Activated B cell treated with CpG ODN at 0.5 μM for 24 hours (primary cell): ENCODE measurements around the gene NDE1. TPM values are rescaled to one million over a fixed set of nuclear protein-coding genes. Genes with fewer than 3 reads are reported as not detected.

Experiments used
- ATAC-seq: fragments of 200-7000 bp; cut with Tn5 transposase; one replicate; pipeline ENCODE4 v1.10.0; 2021; ENCODE audit warnings: low read depth, mild to moderate bottlenecking, moderate library complexity
- CTCF ChIA-PET: fragments of 350-600 bp; sonication (Branson Sonifier 250); formaldehyde crosslinking; loops from one replicate; lab custom pipeline; 2021; ENCODE audit warnings: antibody characterized with exemption; lab: Charles Lee
- POLR2A ChIA-PET: fragments of 350-600 bp; sonication (Branson Sonifier 250); formaldehyde crosslinking; loops from one replicate; lab custom pipeline; 2021; ENCODE audit warnings: antibody characterized with exemption; lab: Charles Lee
- DNase-seq: peaks from one replicate; pipeline ENCODE4 v3.0.0; 2022
- H3K27ac Mint-ChIP-seq: one replicate; pipeline ENCODE4 v1.8.0; 2020; ENCODE audit warnings: mixed read lengths
- H3K27me3 Mint-ChIP-seq: one replicate; pipeline ENCODE4 v1.8.0; 2021; ENCODE audit warnings: mixed read lengths
- H3K36me3 Mint-ChIP-seq: one replicate; pipeline ENCODE4 v1.8.0; 2021; ENCODE audit warnings: low read depth, mixed read lengths
- H3K4me1 Mint-ChIP-seq: one replicate; pipeline ENCODE4 v1.8.0; 2021; ENCODE audit warnings: mixed read lengths
- H3K4me3 Mint-ChIP-seq: one replicate; pipeline ENCODE4 v1.8.0; 2020; ENCODE audit warnings: mild to moderate bottlenecking, mixed read lengths
- H3K9me3 Mint-ChIP-seq: one replicate; pipeline ENCODE4 v1.8.0; 2020; ENCODE audit warnings: mixed read lengths
- intact Hi-C: fragments of 100-400 bp; cut with micrococcal nuclease; formaldehyde crosslinking; loops from one replicate; pipeline ENCODE4 v1.15.1; 2024
- total RNA-seq: library from RNA; stranded (reverse); gene quantifications from 2 replicates; pipeline ENCODE4 v1.2.3, GENCODE V29; 2022
- TF ChIP-seq, protein P1 (sequence below): fragments of 200-600 bp; IDR thresholded peaks from one replicate; pipeline ENCODE4 v1.8.0; 2022; ENCODE audit warnings: antibody characterized with exemption, mild to moderate bottlenecking

NDE1 gene
- total RNA-seq, 1 donor from 2014 or later: 163 TPM

DNA sequence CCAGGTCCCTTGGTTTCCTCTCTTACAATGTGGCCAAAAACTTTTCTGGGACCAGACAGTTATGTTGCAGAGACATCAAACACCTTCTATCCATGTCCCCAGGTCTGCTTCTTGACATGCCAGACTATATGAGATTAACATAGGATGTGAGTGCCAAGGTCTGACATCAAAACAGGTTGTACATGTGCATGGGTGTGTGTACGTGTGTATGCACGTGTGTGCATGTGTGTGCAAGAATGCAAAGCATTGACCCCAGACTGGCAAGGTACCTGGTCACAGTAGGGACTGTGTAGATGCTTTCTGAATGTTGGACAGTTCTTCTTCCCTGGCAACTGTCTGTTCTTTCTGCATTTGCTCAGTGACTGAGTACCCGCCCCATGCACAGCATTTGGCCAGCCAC, 85.6 kb downstream of the NDE1 start:
- TF ChIP-seq, protein P1, sequence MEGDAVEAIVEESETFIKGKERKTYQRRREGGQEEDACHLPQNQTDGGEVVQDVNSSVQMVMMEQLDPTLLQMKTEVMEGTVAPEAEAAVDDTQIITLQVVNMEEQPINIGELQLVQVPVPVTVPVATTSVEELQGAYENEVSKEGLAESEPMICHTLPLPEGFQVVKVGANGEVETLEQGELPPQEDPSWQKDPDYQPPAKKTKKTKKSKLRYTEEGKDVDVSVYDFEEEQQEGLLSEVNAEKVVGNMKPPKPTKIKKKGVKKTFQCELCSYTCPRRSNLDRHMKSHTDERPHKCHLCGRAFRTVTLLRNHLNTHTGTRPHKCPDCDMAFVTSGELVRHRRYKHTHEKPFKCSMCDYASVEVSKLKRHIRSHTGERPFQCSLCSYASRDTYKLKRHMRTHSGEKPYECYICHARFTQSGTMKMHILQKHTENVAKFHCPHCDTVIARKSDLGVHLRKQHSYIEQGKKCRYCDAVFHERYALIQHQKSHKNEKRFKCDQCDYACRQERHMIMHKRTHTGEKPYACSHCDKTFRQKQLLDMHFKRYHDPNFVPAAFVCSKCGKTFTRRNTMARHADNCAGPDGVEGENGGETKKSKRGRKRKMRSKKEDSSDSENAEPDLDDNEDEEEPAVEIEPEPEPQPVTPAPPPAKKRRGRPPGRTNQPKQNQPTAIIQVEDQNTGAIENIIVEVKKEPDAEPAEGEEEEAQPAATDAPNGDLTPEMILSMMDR: no peak
- Mint-ChIP-seq H3K27ac (no peak overlapping the region), H3K4me3 (no peak overlapping the region), H3K4me1 (no peaks in the 10 kb centered on the region), H3K36me3 (peaks cover 27% of the 10 kb centered on the region), H3K9me3 (no peaks in the 10 kb centered on the region), H3K27me3 (no peaks in the 10 kb centered on the region)
- DNase-seq (no peak), ATAC-seq (no peak)
- CTCF ChIA-PET: no interaction called here
- intact Hi-C loops: no loop called here
- POLR2A ChIA-PET: no interaction called here

DNA sequence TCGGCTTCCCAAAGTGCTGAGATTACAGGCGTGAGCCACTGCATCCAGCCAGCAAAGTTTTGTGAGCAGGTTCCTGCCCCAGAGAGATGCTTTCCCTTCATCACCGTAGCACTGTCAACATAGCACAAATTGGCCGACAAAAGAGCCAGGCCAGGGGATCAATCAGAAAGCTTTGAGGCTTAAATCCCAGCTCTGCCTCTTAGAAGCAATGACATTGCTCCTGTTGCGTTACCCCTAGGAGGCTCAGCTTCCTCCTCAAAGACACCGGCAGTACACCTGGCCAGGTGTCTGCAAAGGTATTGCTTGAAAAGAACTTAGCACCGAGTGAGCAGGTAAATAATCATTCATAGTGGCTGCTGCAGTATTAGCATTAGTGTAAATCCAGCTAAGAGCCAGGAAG, 86.5 kb downstream of the NDE1 start:
- H3K9me3 Mint-ChIP-seq: no peaks in the 10 kb centered on the region
- no peaks in the 10 kb centered on the region for H3K4me1 Mint-ChIP-seq
- no peak overlapping the region for H3K4me3 Mint-ChIP-seq
- ATAC-seq (no peak), DNase-seq (no peak)
- POLR2A ChIA-PET: no interaction called here
- H3K27ac Mint-ChIP-seq: no peak overlapping the region
- H3K27me3 Mint-ChIP-seq: no peaks in the 10 kb centered on the region
- TF ChIP-seq, protein P1: no peak
- CTCF ChIA-PET: no interaction called here
- intact Hi-C loops: no loop called here
- peaks cover 35% of the 10 kb centered on the region for H3K36me3 Mint-ChIP-seq

GRCh38 chr16:15737140-15737644, 87.1 kb downstream of the NDE1 start:
- Mint-ChIP-seq H3K4me1 (no peaks in the 10 kb centered on the region), H3K27ac (no peak overlapping the region), H3K36me3 (peaks cover 38% of the 10 kb centered on the region), H3K27me3 (no peaks in the 10 kb centered on the region), H3K4me3 (no peak overlapping the region), H3K9me3 (no peaks in the 10 kb centered on the region)
- intact Hi-C loops: no loop called here
- no peak for DNase-seq
- CTCF ChIA-PET: no interaction called here
- TF ChIP-seq, protein P1: no peak
- POLR2A ChIA-PET: no interaction called here
- no peak for ATAC-seq

DNA sequence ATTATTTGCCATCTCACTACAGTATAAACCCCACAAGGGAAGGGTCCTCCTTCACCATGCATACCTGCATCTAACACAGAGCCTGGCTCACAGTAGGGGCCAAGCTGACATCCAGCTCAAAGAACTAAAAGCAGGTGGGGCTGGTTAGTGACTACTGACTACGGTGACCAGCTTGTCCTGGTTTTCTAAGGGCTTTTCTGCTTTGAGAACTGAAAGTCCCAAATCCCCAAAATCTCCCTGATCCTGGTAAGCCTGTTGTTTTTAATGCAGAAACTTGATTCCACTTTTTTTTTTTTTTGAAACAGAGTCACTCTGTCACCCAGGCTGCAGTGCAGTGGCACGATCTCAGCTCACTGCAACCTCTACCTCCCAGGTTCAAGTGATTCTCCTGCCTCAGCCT, 89.4 kb downstream of the NDE1 start:
- Mint-ChIP-seq H3K4me3 (no peak overlapping the region), H3K36me3 (peaks cover 44% of the 10 kb centered on the region), H3K27ac (no peak overlapping the region), H3K9me3 (no peaks in the 10 kb centered on the region), H3K4me1 (no peaks in the 10 kb centered on the region), H3K27me3 (no peaks in the 10 kb centered on the region)
- TF ChIP-seq, protein P1: no peak
- intact Hi-C loops: no loop called here
- no peak for DNase-seq
- ATAC-seq: no peak
- POLR2A ChIA-PET: no interaction called here
- CTCF ChIA-PET: no interaction called here

- CTCF ChIA-PET: no interaction called here
- TF ChIP-seq, protein P1: no peak
- H3K4me3 Mint-ChIP-seq: no peak overlapping the region
- H3K36me3 Mint-ChIP-seq: peaks cover 41% of the 10 kb centered on the region
- intact Hi-C loops: no loop called here
- no peaks in the 10 kb centered on the region for H3K4me1 Mint-ChIP-seq
- no peak overlapping the region for H3K27ac Mint-ChIP-seq
- no peak for ATAC-seq
- DNase-seq: no peak
- no peaks in the 10 kb centered on the region for H3K9me3 Mint-ChIP-seq
- POLR2A ChIA-PET: no interaction called here
- no peaks in the 10 kb centered on the region for H3K27me3 Mint-ChIP-seq
Measured at GRCh38 chr16:15739950-15740349, 89.9 kb downstream of the NDE1 start.
